GM10248 (cell line): Measurements from ENCODE around the gene CNOT4.

Experiments
- CTCF ChIA-PET: fragments of 300-600 bp; sonication (Branson Sonifier 250); formaldehyde crosslinking; extraction: SDS; loops from one replicate; lab custom pipeline; 2021; ENCODE audit warnings: antibody characterized with exemption; lab: Yijun Ruan, JAX
- POLR2A ChIA-PET: fragments of 350-650 bp; sonication (Branson Sonifier 250); formaldehyde crosslinking; extraction: SDS; loops from one replicate; lab custom pipeline; 2020; ENCODE audit warnings: antibody characterized with exemption; lab: Yijun Ruan, JAX
- DNase-seq: peaks from one replicate; pipeline ENCODE4 v3.0.0; 2012; ENCODE audit errors: extremely low spot score
- TF ChIP-seq, protein P1 (sequence below): IDR thresholded peaks from 2 replicates; pipeline ENCODE4 v1.5.1; 2012; ENCODE audit warnings: mild to moderate bottlenecking, low read depth; ENCODE audit errors: extremely low read depth, missing control alignments, control extremely low read depth

CNOT4 gene

DNA sequence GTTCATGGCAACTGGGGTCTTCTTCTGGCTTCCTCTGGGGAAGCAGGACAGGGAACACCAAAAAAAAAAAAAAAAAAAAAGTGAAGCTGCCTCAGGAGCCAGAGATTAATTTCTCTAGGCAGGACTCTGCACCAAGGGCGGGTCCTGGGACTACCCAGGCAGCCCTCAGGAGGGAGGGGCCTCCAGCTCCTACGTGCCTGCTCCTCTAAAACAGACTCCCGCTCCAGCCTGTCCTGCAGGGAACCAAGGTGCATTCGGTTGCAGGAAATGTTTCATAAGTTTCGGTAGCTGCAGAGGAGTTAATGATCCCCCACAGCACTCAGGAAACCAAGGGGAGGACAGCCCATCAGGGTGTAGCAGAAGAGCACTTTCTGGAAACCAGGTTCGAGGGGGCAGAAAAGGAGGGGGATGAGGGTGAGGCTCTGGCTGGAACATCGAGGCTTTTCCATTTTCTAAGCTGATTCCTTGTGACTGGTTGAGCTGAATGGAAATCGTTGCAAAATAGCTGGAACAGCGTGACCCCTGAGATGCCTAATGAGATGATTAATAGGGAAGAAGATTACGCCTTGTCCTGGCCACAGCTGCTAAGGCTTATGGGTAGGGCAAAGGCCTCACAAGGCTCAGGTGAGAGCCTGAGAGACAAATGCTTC, 192.1 kb downstream of the CNOT4 start:
- DNase-seq: no peak

GRCh38 chr7:135316648-135317313, 193.1 kb downstream of the CNOT4 start:
- TF ChIP-seq, protein P1, sequence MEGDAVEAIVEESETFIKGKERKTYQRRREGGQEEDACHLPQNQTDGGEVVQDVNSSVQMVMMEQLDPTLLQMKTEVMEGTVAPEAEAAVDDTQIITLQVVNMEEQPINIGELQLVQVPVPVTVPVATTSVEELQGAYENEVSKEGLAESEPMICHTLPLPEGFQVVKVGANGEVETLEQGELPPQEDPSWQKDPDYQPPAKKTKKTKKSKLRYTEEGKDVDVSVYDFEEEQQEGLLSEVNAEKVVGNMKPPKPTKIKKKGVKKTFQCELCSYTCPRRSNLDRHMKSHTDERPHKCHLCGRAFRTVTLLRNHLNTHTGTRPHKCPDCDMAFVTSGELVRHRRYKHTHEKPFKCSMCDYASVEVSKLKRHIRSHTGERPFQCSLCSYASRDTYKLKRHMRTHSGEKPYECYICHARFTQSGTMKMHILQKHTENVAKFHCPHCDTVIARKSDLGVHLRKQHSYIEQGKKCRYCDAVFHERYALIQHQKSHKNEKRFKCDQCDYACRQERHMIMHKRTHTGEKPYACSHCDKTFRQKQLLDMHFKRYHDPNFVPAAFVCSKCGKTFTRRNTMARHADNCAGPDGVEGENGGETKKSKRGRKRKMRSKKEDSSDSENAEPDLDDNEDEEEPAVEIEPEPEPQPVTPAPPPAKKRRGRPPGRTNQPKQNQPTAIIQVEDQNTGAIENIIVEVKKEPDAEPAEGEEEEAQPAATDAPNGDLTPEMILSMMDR: no peak
- DNase-seq: no peak
- ChIA-PET CTCF (no interaction called here), POLR2A (no interaction called here)

More for the DNA sequence above, 192.1 kb downstream of the CNOT4 start:
- TF ChIP-seq, protein P1: no peak
- ChIA-PET POLR2A (no interaction called here), CTCF (interaction anchor here (1.1 kb wide), 1 partner anchor 12 kb away, joined by 3 read pairs; no protein-coding TSS in a partner anchor)

- ChIA-PET CTCF (interaction anchor here (1.0 to 1.9 kb wide), 4 partner anchors 13 to 39 kb away, joined by 4 to 6 read pairs (median 4); no protein-coding TSS in a partner anchor), POLR2A (no interaction called here)
- TF ChIP-seq, protein P1: no peak
- no peak for DNase-seq
These were observed 195.9 kb downstream of the CNOT4 start for GRCh38 chr7:135313971-135314370.
